CD4-positive, alpha-beta T cell treated with Interleukin-6 at 100 ng/mL for 8 hours (primary cell): ENCODE results near the gene THSD4.

Experiments
- DNase-seq: peaks from one replicate; pipeline ENCODE4 v3.0.0-alpha.2; 2020; ENCODE audit warnings: mixed read lengths, low spot score

THSD4 gene

DNA sequence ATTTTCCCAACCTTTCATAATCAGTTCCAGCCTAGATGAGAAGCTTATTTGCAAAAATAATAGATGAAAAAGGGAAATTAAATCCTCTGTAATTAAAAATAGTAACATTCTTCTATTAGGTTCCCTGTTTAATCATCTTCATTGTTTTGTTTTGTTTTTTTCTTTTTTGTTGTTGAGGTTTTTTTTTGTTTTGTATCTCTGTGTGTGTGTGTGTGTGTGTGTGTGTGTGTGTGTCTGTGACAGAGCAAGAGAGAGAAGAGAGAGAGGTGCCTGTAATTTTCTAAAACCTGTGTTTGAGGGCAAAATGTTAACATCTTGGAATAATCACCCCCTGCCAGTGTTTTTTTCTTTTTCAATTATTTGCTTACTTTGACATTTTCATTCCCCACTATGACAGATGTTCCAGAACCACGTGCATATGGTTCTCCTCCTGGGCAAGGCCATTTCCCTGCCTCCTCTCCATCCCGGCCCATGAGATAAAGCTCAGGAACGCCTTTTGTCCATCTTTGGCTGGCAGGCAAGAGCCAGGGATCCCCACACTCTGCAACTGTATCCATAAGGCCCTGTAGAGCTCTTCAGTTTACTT lies 573.3 kb downstream of the THSD4 start:
- no peak for DNase-seq

DNA sequence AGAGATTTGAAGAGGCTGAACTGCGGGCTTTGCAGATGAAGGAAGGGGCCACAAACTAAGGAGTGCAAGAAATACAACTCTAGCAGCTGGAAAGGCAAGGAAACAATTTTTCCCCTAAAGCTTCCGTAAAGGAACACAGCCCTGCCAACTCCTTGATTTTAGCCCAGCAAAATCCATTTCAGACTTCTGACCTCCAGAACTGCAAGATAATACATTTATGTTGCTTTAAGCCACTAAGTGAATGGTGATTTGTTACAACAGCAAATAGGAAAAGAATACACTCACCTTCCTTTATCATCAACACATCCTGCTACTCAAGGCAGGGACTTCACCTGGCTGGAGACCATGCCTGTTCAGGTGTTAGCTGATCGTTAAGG lies 575.8 kb downstream of the THSD4 start:
- DNase-seq: no peak

DNA sequence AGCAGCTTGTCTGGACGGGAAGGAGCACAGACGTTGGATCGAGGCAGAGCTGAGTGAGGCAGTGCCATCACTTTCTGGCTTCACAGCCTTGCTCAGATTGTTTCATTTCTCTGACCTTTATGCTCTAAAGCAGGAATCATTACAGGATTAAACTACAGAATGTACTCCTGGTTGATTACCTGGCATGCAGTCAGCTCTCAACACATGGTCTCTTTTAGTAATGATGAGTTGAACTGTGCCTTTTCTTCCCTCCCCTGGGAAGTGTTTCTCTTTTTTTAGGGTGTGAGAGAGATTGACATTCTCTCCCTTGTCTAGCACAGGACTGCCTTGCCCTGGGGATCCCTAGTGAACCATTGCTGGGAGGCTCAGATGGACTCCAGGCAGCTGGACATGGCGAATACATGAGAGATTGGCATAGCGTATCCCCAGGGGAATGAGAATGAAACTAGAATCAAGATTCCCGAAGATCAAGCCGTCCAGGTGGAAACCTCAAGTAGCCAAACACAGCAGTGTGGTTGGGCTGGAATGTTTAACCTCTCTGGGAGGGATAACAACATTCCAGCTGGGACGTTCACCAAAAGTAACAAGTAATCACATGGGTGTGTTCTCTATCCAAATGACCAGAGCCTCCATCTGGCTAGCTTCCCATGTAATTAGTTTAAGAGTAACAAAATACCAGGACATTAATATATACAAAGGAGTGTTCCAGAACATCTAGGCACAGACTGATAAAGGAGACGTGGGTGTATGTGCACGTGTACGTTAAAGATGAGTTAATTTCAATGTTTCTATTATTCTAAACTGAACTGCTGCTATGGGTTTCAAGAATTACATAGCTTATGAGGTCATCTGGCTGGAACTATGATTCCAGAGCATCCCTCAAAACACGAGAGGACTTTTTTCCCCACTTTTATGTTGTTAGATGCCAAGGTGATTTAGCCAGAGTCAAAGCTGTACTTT lies 576.5 kb downstream of the THSD4 start:
- no peak for DNase-seq

DNA sequence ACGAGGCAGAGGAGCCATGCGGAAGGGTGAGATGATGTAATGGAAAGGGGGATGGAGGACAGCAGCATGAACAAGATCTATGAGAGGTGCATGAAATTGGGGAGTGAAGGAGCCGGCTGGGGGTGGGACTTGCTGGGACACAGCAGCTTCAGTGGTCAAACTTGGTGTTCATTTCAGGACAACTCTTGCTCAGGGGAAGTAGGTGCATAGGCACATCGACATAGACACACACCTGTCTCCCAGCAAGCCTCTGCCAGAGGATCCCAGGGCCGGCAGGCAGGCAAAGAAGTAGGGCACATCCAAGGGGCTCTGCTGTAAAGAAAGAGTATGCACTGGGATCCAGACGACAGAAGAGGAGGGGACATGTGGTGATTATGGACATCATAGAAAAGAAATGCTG lies 582.0 kb downstream of the THSD4 start:
- no peak for DNase-seq

DNA sequence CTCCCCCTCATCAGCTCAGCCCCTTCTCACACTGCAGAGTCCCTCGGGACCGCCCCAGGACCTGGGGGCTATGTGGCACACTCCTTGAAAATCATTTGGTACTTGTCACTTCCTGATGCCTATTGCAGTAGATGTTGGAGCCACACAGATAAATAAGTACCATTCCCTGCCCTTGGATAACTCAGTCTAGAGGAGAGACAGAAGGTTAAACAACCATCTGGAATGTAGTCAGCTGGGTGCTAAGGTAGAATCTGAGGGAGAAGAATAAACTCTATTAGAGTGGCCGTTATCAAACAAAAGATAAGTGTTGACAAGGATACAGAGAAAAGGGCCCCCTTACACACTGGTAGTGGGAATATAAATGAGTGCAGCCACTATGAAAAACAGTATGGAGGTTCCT lies 582.8 kb downstream of the THSD4 start:
- no peak for DNase-seq

DNA sequence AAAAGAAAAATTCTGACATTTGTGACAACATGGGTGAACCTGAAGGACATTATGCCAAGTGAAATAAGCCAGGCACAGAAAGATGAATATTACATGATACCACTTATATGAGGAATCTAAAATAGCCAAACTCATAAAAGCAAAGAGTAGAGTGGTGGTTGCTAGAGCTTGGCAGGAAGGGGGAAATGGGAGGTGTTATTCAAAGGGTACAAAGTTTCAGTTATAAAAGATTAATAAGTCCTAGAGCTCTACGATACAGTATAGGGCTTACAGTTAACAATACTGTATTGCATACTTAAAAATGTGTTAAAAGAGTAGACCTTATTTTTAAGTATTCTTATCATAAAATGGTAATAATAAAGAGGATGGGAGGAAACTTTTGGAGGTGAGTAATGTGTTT lies 583.5 kb downstream of the THSD4 start:
- DNase-seq: no peak

DNA sequence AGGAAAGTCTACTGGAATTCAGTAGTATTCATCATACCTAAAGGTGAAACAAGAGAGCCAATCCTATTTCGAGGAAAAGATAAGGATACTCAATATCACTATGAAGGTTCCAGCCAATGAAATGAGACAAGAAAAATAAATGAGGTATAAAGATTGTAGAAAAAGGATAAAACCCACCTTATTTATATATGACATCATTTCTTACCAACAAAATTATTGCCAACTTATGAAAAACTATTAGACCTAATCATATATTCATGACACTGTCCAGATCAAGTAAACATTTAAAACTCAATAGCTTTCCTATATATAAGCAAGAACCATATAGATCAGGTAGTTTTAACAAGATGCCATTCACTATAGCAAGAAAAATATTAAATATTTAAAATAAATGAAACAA lies 584.7 kb downstream of the THSD4 start:
- DNase-seq: no peak

DNA sequence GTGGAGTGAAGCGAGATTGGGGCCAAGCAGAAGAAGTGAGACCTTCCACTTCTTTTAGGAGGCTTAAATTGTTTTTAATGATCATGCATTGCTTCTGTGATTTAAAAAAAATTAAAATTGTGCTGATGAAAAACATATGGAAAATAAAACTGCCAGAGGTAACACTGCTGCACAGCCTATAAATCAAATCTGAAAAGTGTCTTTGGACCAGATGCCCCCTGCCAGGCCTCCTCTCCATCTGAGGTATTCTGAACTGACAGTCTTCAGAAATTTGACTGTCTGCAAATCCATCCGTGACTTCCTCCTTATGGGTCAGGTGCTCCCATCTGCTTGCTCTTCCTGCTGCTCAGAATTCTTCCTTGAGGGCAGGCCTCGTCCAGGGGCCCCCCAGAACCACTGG lies 586.5 kb downstream of the THSD4 start:
- DNase-seq: no peak

DNA sequence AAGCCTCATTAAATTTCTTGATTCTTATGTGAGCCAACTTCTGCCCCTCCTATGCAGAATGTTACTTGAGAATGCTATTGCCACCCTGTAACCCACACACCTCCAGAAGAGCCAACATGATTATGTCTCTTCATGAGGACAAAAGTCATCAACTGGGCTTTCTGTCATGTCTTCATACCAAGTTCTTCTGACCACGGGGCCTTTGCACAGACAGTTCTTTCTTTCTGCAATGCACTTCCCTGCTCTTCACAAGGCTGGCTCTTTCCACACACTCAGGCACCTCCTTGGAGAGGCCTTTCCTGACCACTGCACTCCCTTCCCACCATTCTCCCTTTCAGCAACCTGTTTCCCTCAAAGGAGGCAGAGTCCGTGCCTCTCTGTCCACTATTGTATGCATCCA lies 587.2 kb downstream of the THSD4 start:
- DNase-seq: no peak

DNA sequence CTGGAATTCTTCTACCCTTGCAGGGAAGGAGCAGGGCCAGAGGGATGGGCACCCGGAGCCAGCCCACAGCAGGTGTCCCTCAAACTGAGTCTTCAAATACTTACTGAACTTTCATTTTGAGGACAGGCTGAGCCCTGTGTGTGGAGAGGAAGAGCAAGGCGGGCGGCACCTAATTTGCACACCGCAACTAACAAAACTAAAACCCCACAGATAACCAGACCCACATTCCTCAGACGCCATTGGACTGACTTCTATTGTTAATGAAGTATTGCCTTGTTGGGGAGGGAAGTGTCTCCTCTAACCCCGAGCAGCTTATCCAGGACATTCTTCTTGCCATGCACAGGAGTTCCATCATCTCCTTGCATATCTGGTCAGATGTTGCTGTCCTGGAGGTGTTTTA lies 589.9 kb downstream of the THSD4 start:
- no peak for DNase-seq

DNA sequence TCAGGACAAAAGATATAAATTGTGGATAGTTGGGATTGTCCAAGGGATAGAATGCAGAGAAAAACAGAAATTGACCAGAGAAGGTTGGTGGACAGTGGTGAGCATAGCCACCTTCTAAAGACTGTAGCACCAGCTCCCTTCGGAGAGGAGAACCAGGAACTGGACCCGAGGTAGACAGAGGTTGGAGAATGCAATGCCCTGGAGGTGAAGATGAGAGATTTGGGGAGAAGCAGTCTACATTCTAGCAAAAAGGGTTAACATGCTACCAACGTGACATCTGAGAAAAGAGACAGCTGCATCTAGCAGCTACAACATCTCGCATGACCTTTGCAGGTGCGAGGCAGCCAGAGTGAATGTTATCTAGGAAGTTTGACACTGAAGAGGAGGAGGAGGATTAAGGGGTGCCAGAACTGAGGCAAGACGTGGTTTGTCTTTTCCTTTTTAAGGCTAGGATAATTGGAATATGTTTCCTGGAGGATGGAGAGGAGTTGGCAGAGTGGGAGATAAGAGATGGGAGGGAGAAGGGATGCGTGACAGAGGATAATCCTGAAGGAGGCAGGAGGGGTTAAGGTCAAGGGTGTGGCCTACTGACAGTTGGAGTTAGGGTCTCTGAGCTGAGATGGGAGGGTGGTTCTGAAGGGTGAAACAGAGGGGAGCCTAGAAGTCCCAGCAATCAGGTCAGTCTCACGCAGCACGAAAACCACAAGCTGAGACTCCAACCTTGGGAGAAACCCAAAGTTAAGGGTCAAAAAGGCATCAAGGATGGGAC lies 591.4 kb downstream of the THSD4 start:
- no peak for DNase-seq

DNA sequence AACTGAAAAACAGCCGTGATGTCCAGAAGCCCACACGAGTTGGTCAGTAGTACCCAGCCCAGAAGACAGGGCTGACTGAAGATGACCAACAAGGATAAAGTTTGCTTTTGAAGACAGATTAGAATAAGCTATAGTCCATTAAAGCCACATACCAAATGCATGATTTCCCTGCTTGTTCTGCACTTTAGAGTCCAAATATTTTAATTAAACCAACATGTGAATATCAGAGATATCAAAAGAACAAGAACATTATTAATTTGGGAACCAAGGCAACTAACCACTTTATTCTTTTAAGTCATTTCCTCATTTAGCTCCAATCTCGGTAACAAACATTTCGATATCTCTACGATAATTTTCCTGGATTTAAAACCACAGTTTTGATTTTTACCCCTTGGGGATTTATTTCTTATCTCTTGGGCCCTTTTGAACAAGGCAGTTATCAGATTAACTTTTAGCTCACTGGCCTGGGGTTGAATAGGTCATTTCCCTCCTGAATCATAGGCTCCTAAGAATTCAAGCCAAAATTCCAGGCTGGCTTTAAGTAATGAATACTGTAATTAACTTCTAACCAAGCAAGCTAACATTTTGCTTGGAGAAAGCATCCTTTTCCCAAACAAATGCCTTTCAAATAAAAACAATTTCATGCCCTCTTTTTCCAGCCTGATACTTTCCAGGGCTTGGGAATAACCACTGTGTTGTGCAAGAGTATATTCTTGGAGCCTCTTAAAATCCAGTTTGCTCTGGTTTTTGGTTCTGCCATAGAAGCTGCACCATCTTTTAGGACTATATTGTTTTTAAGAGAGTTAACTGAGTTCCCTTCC lies 592.2 kb downstream of the THSD4 start:
- no peak for DNase-seq

DNA sequence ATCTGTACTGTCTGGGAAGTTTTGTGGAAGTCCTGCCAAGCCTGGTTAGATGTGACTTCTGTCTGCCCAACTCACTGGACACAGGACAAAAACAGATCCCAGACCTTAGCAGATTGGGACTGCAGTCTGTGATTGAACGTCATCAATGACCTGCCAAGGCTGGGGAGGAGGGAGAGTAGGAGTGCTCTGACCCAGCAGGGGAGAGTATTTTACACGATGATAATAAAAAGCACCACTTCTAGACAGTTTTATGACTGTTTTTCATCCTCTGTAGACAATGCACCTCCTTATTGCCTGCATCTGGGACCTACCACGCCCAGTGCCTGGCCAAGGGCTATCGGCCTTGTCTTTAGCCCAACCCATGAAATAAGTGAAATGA lies 592.8 kb downstream of the THSD4 start:
- DNase-seq: no peak

DNA sequence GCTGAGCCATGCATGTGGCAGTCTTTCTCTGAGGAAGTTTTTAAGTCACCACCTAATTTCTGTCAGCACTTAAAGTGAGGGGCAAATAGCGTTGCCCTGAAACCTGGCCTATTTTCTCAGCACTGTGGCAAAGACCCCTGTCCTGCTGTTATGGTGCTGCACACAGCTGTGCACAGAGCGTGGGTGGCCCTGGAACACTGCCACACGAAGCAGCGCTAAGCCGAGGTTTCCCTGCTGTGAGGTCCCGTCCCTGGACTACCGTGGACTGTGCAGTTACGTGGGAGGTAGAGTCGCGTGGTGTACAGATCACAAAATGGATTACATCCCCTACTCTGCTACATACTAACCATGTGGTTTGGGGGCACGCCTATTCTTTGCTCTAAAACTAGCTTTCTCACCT lies 593.5 kb downstream of the THSD4 start:
- no peak for DNase-seq

DNA sequence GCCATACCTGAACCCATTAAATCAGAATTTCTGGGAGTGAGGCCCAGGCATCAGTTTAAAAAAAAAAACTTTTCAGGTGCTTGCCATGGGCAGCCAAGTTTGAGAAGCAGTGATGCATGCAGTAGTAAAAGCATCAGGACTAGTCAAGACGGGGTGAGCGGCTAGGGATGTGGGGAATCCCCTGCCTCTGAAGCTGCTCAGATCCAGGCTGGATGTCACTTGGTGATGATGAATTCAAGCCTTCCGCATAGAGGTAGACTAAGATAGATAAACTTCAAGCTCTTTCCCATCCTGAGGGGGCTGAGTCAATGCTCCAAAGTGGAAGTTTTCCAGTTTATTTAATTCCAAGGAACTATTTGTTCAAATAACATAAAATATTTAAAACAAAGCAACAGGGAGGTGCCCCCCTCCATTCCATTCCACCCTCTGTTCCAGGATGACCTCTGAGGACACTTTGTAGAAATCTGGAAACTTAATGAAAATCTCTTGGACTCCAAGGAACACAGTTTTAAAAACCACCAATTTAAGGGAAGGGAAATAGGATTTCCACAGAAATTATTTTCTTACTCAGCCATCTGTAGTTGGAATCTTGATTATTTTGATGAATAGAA lies 594.6 kb downstream of the THSD4 start:
- no peak for DNase-seq

DNA sequence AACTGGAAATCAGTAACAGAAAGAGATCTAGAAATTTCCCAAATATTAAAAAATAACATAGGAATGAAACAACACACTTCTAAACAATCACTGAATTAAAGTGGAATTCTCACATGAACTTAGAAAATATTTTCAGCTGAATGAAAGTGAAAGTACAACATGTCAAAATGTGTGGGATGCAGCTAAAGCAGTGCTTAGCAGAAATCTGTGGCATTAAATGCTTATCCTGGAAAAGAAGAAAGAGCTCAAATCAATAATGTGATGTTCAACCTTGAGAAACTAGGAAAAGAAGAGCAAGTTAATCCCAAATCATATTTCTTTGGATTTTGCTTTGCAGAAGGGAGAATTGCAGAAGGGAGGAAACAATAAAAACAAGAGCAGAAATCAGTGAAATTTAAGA lies 596.9 kb downstream of the THSD4 start:
- DNase-seq: no peak

DNA sequence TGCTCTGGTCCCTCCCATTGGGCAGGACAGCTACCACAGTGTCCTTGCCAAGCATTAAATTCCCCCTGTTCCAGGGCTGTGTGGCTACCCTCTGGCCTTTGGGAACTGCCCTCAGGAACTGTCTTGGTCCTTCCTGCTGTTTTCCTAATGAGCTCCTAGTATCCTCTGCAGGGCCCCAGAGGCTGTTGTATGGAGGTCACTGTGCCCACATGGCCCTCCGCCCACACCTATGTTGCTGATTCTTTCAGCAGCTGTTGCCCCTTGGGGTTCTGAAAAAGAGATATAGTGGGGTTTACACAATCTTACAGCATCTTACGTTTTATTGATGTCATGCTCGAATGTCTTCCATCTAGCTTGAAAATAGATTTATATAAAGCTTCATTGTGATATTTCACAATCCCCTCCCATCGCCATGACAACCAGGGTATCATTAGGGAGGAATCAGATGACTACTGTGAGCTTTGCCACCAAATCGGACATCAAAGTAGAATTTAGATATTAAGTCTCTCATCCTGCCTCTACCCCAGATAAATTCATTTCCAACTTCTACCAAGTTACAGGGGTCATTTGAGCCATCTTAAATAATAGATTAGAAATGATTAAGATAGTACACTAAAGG lies 598.0 kb downstream of the THSD4 start:
- no peak for DNase-seq

DNA sequence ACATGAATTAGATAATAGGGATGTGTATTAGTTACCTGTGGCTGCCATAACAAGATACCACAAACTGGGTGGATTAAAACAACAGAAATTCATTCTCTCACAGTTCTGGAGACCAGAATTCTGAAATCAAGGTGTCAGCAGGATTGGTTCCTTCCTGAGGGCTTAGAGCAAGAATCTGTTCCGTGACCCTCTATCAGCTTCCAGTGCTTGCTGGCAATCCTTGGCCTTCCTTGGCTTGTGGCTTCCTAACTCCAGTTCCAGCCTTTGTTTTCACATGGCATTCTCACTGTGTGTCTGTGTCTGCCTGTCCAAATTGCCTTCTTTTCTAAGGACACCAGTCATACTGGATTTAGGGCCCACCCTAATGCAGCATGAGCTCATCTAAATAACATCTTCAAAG lies 600.6 kb downstream of the THSD4 start:
- DNase-seq: no peak

DNA sequence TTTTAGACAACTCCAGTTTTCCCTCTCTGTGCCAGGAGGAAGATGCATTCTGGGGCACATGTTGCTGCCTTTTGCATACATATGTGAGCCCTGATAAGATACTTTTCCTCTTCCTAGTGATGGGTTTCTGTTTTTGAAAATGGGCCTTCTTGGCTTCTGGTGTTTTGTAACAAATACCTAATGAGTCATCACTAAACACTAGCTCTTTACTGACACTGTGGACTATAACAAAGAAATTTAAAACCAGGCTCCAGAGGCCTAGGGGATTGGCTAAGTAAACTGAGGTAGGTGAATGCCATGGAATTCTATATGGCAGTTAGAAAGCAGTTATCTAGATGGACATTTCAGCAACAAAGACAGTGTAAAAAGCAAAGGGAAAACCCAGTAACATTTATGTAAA lies 601.7 kb downstream of the THSD4 start:
- DNase-seq: no peak

DNA sequence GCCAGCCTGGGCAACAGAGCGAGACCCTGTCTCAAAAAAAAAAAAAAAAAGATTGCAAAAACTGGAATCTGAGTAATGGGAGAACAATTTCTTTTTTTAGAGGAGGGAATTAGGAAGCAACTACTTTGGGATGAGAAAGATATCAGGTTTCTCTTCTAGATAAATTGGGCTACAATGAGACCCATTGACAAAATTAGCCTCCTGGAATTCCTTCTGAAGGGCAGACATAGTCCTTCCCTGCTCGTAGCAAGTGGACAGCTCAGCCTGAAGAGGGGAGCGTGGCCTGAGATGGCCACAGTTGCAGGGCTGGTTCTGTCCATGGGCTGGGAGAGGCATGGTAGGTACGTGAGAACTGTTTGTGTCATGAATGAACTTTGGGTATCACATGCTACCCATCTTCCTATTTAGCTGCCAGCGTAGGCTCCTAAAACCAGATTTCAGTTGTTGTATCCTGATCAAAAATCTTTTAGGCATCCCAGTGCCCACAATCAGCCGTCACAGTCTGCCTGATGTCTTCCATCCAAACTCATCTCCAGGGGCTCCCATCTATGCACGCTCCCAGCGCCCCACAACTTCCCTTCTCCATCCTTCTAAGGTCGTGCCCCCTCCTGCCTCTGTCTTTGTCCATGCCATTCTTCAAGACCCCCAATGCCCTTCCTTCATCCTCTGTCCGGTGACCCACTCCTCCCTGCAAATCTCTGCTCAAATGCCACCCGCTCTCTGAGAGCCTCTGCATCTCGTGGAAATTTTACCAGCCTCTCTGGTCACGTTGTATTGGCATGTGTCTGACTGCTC lies 603.0 kb downstream of the THSD4 start:
- no peak for DNase-seq
